Hippocampal formation (tissue), 2 donors: ENCODE results near the gene KRTAP1-3.
"Not testable (repeated sequence)": the region's sequence is repeated elsewhere in the genome, so short reads cannot be mapped to it uniquely, and the experiment has no call there.

Experiments
- DNase-seq, 2 donors: peaks; one replicate each; lab custom pipeline; 2025; lab: John Stamatoyannopoulos, UW

Gene KRTAP1-3, protein sequence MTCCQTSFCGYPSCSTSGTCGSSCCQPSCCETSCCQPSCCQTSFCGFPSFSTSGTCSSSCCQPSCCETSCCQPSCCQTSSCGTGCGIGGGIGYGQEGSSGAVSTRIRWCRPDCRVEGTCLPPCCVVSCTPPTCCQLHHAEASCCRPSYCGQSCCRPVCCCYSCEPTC

DNA sequence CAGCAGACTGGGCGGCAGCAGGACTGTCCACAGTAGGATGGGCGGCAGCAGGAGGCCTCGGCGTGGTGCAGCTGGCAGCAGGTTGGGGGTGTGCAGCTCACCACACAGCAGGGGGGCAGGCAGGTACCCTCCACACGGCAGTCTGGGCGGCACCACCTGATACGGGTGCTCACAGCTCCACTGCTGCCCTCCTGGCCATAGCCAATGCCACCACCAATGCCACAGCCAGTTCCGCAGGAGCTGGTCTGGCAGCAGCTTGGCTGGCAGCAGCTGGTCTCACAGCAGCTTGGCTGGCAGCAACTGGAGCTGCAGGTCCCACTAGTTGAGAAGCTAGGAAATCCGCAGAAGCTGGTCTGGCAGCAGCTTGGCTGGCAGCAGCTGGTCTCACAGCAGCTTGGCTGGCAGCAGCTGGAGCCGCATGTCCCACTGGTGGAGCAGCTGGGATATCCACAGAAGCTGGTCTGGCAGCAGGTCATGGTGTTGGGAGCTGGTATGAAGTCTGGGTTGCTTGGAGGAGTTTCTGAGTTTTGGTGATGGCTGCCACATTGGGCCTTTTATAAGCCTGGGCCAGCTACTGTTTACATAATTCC is at the start of gene KRTAP1-3:
KRTAP1-3 (minus strand) TSS at position 529 of the 590 bp plus-strand sequence; CDS start at position 476, 53 bp downstream.
- not testable (repeated sequence) for DNase-seq

DNA sequence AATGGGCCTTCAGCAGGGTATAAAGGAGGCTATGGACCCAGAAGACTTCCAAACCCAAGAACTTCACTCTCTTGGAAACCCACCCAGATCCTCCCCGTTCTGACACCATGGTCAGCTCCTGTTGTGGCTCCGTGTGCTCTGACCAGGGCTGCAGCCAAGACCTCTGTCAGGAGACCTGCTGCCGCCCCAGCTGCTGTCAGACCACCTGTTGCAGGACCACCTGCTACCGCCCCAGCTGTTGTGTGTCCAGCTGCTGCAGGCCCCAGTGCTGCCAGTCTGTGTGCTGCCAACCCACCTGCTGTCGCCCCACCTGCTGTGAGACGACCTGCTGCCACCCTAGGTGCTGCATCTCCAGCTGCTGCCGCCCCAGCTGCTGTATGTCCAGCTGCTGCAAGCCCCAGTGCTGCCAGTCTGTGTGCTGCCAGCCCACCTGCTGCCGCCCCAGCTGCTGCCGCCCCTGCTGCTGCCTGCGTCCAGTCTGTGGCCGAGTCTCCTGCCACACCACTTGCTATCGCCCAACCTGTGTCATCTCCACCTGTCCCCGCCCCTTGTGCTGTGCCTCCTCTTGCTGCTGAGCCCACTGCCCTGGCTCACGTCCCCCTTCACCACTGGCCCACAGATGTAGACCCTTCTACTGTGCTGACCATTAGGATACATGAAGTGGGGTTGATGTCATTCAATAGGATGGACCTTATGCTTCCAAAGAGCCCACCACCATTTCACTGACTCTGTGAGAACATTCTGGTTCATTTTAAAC is 49.6 kb upstream of the KRTAP1-3 start, which contains the start of gene KRTAP4-7:
KRTAP4-7 (plus strand) TSS at position 51 of the 757 bp plus-strand sequence; CDS start at position 108, 57 bp downstream.
- DNase-seq = not testable (repeated sequence)

DNA sequence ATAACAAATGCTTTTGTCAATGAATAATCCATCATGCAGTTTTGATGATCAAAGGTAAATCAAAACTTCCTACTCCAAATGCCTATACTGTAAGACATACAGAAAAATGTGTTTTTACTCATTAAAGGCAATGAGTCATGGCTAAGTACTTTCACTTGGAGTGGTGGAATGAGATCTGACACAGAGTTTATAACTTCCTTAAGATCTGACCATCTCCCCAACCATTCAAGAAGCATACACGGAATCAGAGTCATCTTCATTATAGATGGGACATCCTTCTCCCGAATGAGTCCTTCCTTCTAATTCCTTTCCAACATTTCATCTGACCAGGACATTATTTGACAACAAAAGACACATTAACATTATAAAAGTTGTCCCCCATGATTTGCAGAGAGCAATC is 48.8 kb upstream of the KRTAP1-3 start:
- not testable (repeated sequence) for DNase-seq

DNA sequence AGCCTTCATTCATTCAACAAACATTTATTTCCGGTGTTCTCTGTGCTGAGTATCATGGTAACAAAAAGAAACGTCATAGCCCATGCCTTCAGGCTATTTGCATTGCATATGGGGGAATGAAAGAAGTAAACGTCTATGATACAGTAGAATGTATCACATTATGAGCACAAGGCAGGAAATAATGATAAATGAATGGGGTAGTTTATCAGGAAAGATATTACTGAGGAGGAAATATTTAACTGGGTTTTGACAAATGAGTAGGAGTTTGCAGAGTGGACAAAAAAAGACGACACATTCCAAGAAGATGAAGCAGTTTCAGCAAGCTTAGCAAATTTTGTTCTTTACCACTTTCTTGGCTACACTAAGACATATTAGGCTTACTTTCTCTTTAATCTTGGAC is 48.0 kb upstream of the KRTAP1-3 start:
- no peak for DNase-seq

DNA sequence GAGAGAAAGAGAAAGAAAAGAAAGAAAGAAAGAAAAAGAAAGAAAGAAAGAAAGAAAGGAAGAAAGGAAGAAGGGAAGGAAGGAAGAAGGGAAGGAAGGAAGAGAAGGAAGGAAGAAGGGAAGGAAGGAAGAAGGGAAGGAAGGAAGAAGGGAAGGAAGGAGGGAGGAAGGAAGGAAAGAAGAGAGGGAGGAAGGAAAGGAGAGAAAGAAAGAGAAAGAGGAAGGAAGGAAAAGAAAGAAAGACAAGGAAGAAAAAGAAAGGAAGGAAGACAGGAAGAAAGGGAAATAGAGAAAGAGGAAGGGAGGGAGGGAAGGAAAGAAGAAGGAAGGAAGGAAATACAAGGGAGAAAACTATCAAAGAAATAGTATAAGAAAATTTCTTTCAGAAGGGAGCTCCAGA is 42.1 kb upstream of the KRTAP1-3 start:
- DNase-seq = no peak

DNA sequence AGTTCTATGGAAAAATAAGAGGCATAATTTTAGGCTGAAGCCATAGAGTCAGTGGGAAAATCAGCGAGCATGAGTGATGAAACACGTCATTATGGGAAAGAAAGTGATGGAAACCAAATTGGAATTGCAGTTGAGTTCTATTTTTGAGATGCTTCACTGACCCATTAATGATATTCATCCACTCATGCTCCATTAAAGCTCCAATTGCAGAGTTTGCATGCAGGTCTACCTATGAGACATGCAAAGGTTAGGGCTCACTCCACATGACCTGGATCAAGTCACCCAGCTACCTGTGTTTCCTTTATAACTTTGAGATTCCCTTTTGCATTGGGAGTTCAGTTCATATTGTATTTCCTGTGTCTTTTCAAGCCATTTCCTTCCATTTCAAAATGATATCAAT is 39.0 kb upstream of the KRTAP1-3 start:
- no peak for DNase-seq

DNA sequence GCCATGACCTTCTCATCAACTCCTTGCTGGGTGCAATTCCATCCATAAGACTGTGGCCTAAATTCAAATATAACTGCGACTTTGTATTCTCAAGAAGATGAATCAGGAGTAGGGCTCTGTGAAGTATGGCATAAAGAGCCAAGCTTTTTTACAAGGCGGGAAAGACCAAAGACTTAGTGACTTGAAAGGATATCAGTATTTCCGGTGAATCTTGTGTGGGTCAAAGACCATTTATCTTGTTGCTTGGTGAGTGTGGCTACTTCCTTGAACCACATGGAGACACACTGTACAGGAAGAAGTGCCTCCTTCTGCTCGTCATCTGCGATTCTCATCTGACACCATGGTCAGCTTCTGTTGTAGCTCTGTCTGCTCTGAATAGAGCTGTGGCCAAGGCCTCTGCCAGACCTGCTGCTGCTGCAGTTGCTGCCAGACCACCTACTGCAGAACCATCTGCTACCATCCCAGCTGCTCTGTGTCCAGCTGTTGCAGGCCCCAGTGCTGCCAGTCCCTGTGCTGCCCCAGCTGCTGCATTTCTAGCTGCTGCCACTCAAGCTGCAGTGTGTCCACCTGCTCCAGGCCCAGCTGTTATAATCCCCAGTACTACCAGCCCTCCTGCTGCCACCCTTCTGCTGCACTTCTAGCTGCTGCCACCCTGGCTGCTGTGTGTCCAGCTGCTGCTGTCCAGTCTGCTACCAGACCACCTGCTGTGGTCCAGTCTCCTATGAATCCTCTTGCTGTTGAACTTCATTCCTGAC is 37.1 kb upstream of the KRTAP1-3 start:
- DNase-seq = no peak

DNA sequence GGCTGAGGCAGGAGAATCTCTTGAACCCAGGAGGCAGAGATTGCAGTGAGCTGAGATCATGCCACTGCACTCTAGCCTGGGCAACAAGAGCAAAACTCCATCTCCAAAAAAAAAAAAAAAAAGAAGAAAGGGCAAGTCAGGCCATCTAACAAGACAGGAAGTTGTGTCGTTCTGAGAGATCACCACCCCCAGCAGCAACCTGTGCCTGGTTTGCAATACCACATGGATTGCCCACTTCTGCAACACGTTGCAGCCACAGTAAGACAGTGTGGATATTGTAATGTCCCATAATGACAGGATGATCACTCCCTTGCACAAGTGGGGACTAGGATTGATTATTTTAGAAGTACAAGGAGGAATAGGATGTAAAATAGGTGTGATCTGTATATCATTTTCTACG is 34.4 kb upstream of the KRTAP1-3 start:
- no peak for DNase-seq

DNA sequence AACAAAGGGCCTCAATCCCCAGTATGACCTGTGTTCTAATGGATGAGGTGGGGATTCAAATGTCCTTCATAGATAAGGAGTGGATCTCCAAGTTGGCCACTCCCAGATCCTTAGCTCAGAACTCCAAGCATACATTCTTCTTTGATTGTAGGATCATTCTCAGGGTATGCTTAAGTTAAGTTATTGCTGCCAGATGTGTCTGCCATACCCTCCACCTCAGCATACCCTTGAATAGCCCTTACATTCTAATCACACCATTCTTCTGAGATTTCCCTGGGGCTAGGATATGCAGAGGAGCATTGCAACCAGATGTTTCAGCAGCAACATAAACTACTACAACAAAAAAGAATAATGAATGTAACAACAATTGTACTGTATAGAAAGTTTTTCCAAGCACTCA is 32.6 kb upstream of the KRTAP1-3 start:
- DNase-seq = no peak

DNA sequence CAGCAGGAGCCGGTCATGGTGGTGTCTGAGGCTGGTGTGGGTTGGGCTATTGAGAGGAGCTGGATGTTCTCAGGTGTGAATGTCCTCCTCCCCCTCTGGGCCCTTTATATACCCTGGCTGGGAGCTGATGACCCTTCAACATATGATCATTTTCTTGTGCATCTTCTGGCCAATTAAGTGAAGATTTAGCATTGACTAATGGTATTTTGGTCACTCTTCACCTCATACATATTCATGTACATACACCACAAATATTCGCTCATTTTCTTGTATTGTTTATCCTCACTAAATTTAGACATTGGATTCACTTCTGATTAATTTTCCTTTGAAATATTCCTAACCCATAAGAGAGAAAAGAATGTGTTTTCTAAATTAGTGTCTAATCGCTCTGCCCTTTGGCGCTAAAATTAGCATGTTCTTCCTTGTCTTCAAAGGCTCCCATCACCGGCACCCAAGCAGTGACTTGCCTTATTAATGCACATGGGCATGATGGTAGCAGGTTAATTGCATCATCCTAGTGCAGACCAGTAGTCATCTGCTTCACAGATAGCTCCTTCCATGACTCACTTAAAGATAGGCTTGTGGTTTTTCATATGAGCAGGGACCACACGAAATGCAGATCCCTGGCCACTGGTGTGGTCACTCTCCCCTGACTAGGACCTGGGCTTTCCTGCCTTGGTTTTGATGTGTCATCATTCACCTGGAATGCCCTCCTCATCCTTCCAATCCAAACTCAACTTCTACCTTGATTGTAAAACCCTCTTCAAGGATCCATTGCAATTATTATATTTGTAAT is 31.4 kb upstream of the KRTAP1-3 start, which contains the start of gene KRTAP2-4:
KRTAP2-4 (minus strand) TSS at position 51 of the 796 bp plus-strand sequence; CDS start at position 17, 34 bp downstream.
- DNase-seq = no peak

DNA sequence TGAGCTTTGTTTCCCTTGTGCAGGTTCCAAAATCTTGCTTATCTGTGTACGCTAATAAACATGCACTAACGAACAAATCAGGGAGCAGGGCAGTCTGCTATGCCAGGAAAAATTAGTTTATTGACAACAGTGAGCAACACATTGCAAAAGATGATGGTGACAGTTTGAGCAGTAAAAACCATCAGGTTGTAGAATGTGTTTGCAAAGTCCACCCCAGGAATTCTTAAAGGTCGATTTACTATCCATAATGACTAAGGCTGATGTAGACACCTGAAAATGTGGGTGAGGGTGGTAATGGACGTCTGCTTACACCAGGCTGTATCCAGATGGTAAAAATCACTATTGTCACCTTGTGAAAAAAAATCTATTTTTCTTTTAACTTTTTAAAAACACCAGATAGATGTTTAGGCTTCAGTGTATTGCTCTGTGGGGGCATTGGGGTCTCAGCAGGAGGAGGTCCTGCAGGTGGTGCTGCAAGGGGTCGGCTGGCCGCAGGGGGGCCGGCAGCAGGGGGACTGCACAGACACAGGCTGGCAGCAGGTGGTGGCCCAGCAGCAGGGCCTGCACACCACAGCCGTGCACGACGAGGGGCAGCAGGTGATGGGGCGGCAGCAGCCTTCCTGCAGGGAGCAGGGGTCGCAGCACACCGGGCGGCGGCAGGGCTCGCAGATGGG is 30.5 kb upstream of the KRTAP1-3 start:
- DNase-seq = not testable (repeated sequence)

DNA sequence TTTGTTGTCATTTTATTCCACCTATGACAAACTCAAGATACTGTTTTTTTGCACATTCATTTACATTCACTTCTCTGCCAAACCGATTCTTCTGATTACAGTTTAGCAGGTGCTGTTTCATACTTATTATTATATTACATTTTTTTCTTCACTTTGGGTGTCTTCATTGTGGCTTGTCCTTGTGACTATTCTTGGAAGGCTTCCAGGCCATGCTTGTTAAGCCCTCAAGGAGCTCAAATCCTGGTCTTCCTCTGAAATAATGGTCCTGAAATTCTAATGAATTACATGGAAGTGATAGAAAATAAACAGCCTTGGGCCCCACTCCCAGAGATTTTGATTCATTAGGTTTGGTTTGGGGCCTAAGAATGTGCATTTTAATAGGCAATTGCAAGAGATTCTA is 29.6 kb upstream of the KRTAP1-3 start:
- no peak for DNase-seq

DNA sequence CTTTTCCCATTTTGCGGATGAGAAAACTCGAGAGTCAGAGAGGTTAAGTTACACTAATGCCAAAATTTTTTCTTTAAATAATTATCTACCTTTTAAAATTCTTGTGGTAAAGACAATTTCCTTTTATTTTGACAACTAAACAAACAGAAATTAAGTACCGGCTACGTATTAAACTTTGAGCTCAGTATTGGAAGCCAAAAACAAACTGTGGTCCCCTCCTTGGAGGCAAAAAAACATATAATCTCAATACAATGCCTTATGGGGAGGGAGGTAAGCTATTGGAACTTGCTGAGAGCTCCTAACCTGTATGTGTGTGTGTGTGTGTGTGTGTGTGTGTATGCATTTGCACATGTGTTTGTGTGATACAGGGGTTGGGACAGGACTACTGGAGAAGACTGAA is 28.8 kb upstream of the KRTAP1-3 start:
- DNase-seq = no peak

DNA sequence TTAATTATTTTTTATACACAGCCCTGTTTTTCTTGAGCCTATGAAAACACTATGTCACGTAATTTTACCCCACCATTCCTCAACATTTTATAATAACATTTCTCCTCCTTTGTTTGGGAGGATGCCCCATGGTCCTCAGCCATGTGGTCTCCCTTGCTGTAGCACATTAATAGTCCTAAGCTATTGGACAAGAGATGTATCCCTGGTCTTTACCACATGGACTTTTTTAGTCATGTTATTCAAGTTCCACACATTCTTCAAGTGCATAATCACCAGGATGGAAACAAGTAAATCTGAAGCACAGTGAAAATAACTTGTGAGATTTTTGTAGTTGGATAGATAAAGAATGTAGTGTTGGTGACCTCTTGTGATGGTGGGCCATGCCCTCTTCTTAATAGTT is 27.3 kb upstream of the KRTAP1-3 start:
- DNase-seq = no peak

DNA sequence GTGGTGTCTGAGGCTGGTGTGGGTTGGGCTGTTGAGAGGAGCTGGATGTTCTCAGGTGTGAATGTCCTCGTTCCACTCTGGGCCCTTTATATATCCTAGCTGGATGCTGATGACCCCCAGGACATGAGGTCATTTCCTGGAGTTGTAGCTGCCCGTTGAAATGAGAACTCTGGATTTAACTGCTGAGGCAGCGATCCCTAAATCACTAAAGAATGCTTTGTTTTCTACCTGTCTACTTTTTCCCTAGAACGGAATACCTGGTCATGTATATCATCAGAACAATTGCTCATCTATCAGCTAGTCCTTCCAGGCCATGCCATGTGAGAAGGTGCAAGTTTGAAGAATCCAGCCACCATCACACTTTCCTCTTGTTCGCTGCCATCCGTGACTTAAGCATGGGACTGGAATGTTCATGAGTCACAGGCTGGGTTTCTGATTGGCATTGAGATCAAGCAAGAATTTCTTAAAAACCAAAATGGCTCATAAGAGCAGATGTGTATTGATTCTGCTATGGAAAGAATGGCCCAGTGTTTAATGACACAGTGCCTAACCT is 25.5 kb upstream of the KRTAP1-3 start, which contains the start of gene KRTAP2-3:
KRTAP2-3 (minus strand) TSS at position 63 of the 553 bp plus-strand sequence. CDS start 64 bp downstream, outside the sequence.
- no peak for DNase-seq

DNA sequence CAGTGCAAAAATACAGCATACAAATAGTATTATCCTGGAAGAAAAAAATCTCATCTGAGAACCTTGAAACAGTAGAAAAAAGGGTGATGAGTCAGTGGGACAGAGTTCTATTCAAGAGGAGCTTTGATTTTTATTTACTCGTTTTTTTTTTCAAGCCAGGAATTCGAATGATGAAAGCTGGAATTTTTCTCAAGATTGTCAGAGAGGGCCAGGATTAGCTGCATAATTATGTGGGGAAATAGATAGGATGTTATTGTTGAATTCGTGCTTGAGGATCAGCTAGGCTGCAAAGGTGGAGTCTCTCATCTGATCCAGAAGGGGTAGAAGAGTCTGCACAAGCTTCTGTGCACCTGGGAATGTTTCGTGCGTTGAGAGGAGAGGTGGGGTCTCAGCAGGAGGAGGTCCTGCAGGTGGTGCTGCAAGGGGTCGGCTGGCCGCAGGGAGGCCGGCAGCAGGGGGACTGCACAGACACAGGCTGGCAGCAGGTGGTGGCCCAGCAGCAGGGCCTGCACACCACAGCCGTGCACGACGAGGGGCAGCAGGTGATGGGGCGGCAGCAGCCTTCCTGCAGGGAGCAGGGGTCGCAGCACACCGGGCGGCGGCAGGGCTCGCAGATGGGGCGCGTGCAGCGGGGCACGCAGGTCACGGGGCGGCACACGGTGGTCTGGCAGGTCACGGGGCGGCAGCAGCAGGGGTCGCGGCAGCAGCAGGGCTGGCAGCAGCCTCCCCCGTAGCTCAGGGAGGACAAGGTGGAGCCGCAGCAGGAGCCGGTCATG is 24.8 kb upstream of the KRTAP1-3 start:
- not testable (repeated sequence) for DNase-seq

DNA sequence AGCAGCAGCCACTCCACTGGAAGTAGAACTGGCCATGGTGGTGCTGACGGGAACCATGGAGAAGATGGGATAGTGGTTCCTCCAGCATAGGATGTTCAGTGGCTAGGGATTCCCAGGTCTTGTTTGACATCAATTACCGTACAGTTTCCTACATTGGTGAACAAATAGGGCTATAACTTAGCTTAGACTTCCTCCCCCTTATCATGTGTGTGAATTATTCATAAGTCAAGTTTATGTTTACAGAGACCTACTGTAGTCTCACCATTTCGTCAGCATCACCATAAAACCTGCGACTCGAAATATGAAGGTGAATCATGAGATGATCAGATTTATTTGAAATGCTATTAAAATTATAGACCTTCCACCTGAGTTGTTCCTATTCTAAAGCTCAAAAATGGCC is 24.1 kb upstream of the KRTAP1-3 start:
- no peak for DNase-seq

DNA sequence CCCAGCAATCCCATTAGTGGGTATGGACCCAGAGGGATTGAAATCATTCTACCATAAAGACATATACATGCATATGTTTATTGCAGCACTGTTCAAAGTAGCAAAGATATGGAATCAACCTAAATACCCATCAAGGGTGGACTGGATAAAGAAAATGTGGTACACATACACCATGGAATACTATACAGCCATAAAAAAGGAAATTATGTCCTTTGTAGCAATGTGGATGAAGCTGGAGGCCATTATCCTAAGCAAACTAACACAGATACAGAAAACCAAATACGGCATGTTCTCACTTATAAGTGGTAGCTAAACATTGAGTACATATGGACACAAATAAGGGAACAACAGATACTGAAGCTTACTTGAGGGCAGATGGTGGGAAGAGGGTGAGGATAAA is 22.9 kb upstream of the KRTAP1-3 start:
- DNase-seq = no peak

DNA sequence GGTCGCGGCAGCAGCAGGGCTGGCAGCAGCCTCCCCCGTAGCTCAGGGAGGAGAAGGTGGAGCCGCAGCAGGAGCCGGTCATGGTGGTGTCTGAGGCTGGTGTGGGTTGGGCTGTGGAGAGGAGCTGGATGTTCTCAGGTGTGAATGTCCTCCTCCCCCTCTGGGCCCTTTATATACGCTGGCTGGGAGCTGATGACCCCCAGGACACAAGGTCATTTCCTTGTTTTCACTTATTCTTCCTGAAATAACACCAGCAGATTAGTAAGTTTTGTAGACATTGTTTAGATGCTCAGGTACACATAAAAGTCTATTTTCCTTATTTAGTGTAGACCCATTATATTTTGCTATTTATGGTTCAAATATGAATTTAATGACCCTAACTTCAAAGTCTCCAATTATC is 20.5 kb upstream of the KRTAP1-3 start, which contains the start of gene KRTAP2-2:
KRTAP2-2 (minus strand) TSS at position 101 of the 400 bp plus-strand sequence; CDS start at position 82, 19 bp downstream.
- DNase-seq = not testable (repeated sequence)
